H9 (cell line): Measurements from ENCODE around the gene MSH3. TPM values are rescaled to one million over a fixed set of nuclear protein-coding genes. Genes with fewer than 3 reads are reported as not detected.
A peak's percentile ranks its signal among the peaks of the same experiment; 100 is the strongest.

Source experiments
- DNase-seq: peaks from one replicate; pipeline ENCODE4 v3.0.0-alpha.2; 2017
- H2AFZ ChIP-seq: one replicate; pipeline ENCODE4 v1.6.1; 2013; ENCODE audit warnings: mild to moderate bottlenecking, low read length, control low read depth, moderate library complexity
- H2AK5ac ChIP-seq: 2 replicates; pipeline ENCODE4 v1.6.1; 2013; ENCODE audit warnings: low read length, control low read depth, mixed read lengths; ENCODE audit not compliant: insufficient read length
- H2BK120ac ChIP-seq: one replicate; pipeline ENCODE4 v1.6.1; 2013; ENCODE audit warnings: low read depth, mild to moderate bottlenecking, low read length, control low read depth, inconsistent platforms; ENCODE audit not compliant: poor library complexity, severe bottlenecking
- H2BK12ac ChIP-seq: 2 replicates; pipeline ENCODE4 v1.6.1; 2013; ENCODE audit warnings: low read length, control low read depth, mixed read lengths, low read depth; ENCODE audit not compliant: insufficient read length
- H2BK15ac ChIP-seq: 2 replicates; pipeline ENCODE4 v1.6.1; 2013; ENCODE audit warnings: low read depth, low read length, control low read depth
- H2BK20ac ChIP-seq: one replicate; pipeline ENCODE4 v1.6.1; 2013; ENCODE audit warnings: low read depth, mild to moderate bottlenecking, low read length, control low read depth, inconsistent platforms; ENCODE audit not compliant: poor library complexity, severe bottlenecking
- H2BK5ac ChIP-seq: 2 replicates; pipeline ENCODE4 v1.6.1; 2013; ENCODE audit warnings: low read length, control low read depth, mixed read lengths; ENCODE audit not compliant: insufficient read length
- H3K14ac ChIP-seq: 2 replicates; pipeline ENCODE4 v1.6.1; 2013; ENCODE audit warnings: low read length, control low read depth; ENCODE audit not compliant: insufficient read depth
- H3K18ac ChIP-seq: 2 replicates; pipeline ENCODE4 v1.6.1; 2013; ENCODE audit warnings: low read depth, mild to moderate bottlenecking, mixed read lengths, low read length, control low read depth; ENCODE audit not compliant: insufficient read length
- H3K23ac ChIP-seq: 2 replicates; pipeline ENCODE4 v1.6.1; 2013; ENCODE audit warnings: low read length, control low read depth, mixed read lengths, low read depth; ENCODE audit not compliant: insufficient read length
- H3K23me2 ChIP-seq: 2 replicates; pipeline ENCODE4 v1.6.1; 2013; ENCODE audit warnings: low read depth, mild to moderate bottlenecking, mixed read lengths, low read length, control low read depth; ENCODE audit not compliant: insufficient read length, poor library complexity, severe bottlenecking
- H3K27ac ChIP-seq: 2 replicates; pipeline ENCODE4 v1.5.1; 2013; ENCODE audit warnings: low read length, control low read depth, mixed read lengths, low read depth; ENCODE audit not compliant: insufficient read length
- H3K27me3 ChIP-seq: 2 replicates; pipeline ENCODE4 v1.6.1; 2013; ENCODE audit warnings: low read length, control low read depth, inconsistent platforms; ENCODE audit not compliant: insufficient read depth
- H3K4ac ChIP-seq: 2 replicates; pipeline ENCODE4 v1.6.1; 2013; ENCODE audit warnings: low read depth, mild to moderate bottlenecking, control low read depth, inconsistent platforms, low read length, moderate library complexity
- H3K4me1 ChIP-seq: 2 replicates; pipeline ENCODE4 v1.6.1; 2013; ENCODE audit warnings: low read length, control low read depth, inconsistent platforms; ENCODE audit not compliant: insufficient read depth
- H3K4me2 ChIP-seq: 2 replicates; pipeline ENCODE4 v1.6.1; 2013; ENCODE audit warnings: low read length, control low read depth, mixed read lengths; ENCODE audit not compliant: insufficient read length, insufficient read depth
- H3K56ac ChIP-seq: 2 replicates; pipeline ENCODE4 v1.6.1; 2013; ENCODE audit warnings: low read depth, mild to moderate bottlenecking, mixed read lengths, low read length, control low read depth; ENCODE audit not compliant: insufficient read length
- H3K79me1 ChIP-seq: 2 replicates; pipeline ENCODE4 v1.6.1; 2013; ENCODE audit warnings: low read depth, mild to moderate bottlenecking, moderate library complexity, low read length, control low read depth, inconsistent platforms; ENCODE audit not compliant: insufficient read depth, poor library complexity, severe bottlenecking
- H3K79me2 ChIP-seq: 2 replicates; pipeline ENCODE4 v1.6.1; 2013; ENCODE audit warnings: low read length, control low read depth, inconsistent platforms; ENCODE audit not compliant: insufficient read depth
- H3K9ac ChIP-seq: 2 replicates; pipeline ENCODE4 v1.6.1; 2013; ENCODE audit warnings: low read length, control low read depth, mixed read lengths; ENCODE audit not compliant: insufficient read length; ENCODE audit errors: extremely low read depth
- H3K9me3 ChIP-seq: one replicate; pipeline ENCODE4 v1.6.1; 2013; ENCODE audit warnings: low read depth, low read length, inconsistent platforms; ENCODE audit not compliant: control insufficient read depth
- H3T11ph ChIP-seq: one replicate; pipeline ENCODE4 v1.6.1; 2013; ENCODE audit warnings: mild to moderate bottlenecking, low read length, control low read depth, inconsistent platforms
- H4K20me1 ChIP-seq: one replicate; pipeline ENCODE4 v1.6.1; 2013; ENCODE audit not compliant: control insufficient read depth, insufficient read length, insufficient read depth
- H4K5ac ChIP-seq: 2 replicates; pipeline ENCODE4 v1.6.1; 2013; ENCODE audit warnings: low read depth, mild to moderate bottlenecking, mixed read lengths, low read length, control low read depth; ENCODE audit not compliant: insufficient read length
- H4K8ac ChIP-seq: replicated peaks from 2 replicates; pipeline ENCODE4 v1.6.1; 2013; ENCODE audit warnings: low read length, control low read depth, mixed read lengths, low read depth; ENCODE audit not compliant: insufficient read length
- H4K91ac ChIP-seq: 2 replicates; pipeline ENCODE4 v1.6.1; 2013; ENCODE audit warnings: low read depth, mild to moderate bottlenecking, moderate library complexity, mixed read lengths, low read length, control low read depth; ENCODE audit not compliant: insufficient read length
- H3K27ac Mint-ChIP-seq, 3 experiments: 2 replicates in 2 of 3; 3 replicates in 1 of 3; pipeline ENCODE4 v1.8.0; 2020 to 2021; ENCODE audit warnings: mixed read lengths in 3 of 3, mild to moderate bottlenecking in 1 of 3, moderate library complexity in 1 of 3
- H3K27me3 Mint-ChIP-seq: 2 replicates; pipeline ENCODE4 v1.8.0; 2021; ENCODE audit warnings: low read depth, mild to moderate bottlenecking, moderate library complexity, mixed read lengths
- H3K36me3 Mint-ChIP-seq, 3 experiments: 2 replicates in 2 of 3; 3 replicates in 1 of 3; pipeline ENCODE4 v1.8.0; 2020 to 2021; ENCODE audit warnings: low read depth in 3 of 3, mixed read lengths in 3 of 3; ENCODE audit not compliant: insufficient read depth in 1 of 3
- H3K4me1 Mint-ChIP-seq, 2 experiments: 2 replicates each; pipeline ENCODE4 v1.8.0; 2020; ENCODE audit warnings: mixed read lengths in 2 of 2
- H3K4me3 Mint-ChIP-seq, 2 experiments: 2 replicates in 1 of 2; 3 replicates in 1 of 2; pipeline ENCODE4 v1.8.0; 2020 to 2021; ENCODE audit warnings: mild to moderate bottlenecking in 2 of 2, mixed read lengths in 2 of 2, moderate library complexity in 1 of 2
- H3K9me3 Mint-ChIP-seq, 2 experiments: 2 replicates in 1 of 2; 3 replicates in 1 of 2; pipeline ENCODE4 v1.8.0; 2020; ENCODE audit warnings: mild to moderate bottlenecking in 2 of 2, mixed read lengths in 2 of 2, moderate library complexity in 1 of 2
- CTCF ChIP-seq: fragments of 200-600 bp; sonication (generic); conservative IDR thresholded peaks from 3 replicates; pipeline ENCODE4 v1.8.0; 2021; ENCODE audit warnings: antibody characterized with exemption, mild to moderate bottlenecking
- WGBS: extraction: QIAGEN DNeasy Blood & Tissue Kit; methylation state at CpG from one replicate; pipeline ENCODE4 v1.1.7; 2013; ENCODE audit warnings: missing lambda C conversion rate, low lambda C conversion rate, mixed read lengths; ENCODE audit not compliant: insufficient read length; ENCODE audit errors: extremely low coverage; 5-methylcytosine and 5-hydroxymethylcytosine counted together
- total RNA-seq: library from RNA; stranded (reverse); gene quantifications from 2 replicates; pipeline ENCODE4 v1.2.1, GENCODE V29; 2021

The MSH3 gene
- total RNA-seq, 1 experiment from 2014 or later, result 17.3 TPM

GRCh38 chr5:80863708-80864107 lies 209.3 kb downstream of the MSH3 start:
- TF ChIP-seq CTCF, result no peak
- Histone ChIP-seq H3K18ac (no peak overlapping the region), H3K4me2 (no peak overlapping the region), H3K23me2 (no peaks in the 10 kb centered on the region), H2BK120ac (no peak overlapping the region), H2AK5ac (no peak overlapping the region), H2BK20ac (no peak overlapping the region), H3K9ac (no peak overlapping the region), H2BK5ac (no peak overlapping the region), H3K79me2 (no peaks in the 10 kb centered on the region), H2AFZ (no peak overlapping the region), H2BK15ac (no peak overlapping the region), H3K56ac (no peak overlapping the region), H3K4me1 (peaks cover 8% of the 10 kb centered on the region; the same call in 1 of the 2 replicates), H4K20me1 (no peaks in the 10 kb centered on the region), H3K4ac (no peak overlapping the region), H3K27ac (no peak overlapping the region), H3K23ac (no peak overlapping the region), H4K5ac (no peak overlapping the region), H3K27me3 (no peaks in the 10 kb centered on the region), H3K79me1 (no peaks in the 10 kb centered on the region), H2BK12ac (no peak overlapping the region), H3T11ph (no peak overlapping the region), H4K91ac (no peak overlapping the region), H3K14ac (no peak overlapping the region), H3K9me3 (no peaks in the 10 kb centered on the region), H4K8ac (no peak overlapping the region)
- DNase-seq, result no peak
- Mint-ChIP-seq H3K27ac (peak overlapping the region in 1 of 3 experiments; percentile 61; a peak in 1 of 7 replicates), H3K4me3 (no peak overlapping the region), H3K4me1 (peaks cover 13 to 15% of the 10 kb centered on the region in 2 experiments), H3K27me3 (no peaks in the 10 kb centered on the region), H3K36me3 (peaks cover 0 to 6% (median 1%) of the 10 kb centered on the region in 3 experiments; a peak in 3 of 7 replicates), H3K9me3 (no peaks in the 10 kb centered on the region)
- no CpG with 5 or more reads among the region's 3 CpGs for WGBS
